Activated T-cell treated with anti-CD3 and anti-CD28 coated beads, Interleukin-2, amount 50 U/mL, for 48 hours (primary cell): ENCODE results near the gene LDLRAD1.
"Not testable (repeated sequence)": the region's sequence is repeated elsewhere in the genome, so short reads cannot be mapped to it uniquely, and the experiment has no call there.

Source experiments
- DNase-seq, 2 experiments: peaks; one replicate each; pipeline ENCODE4 v3.0.0-alpha.2; 2020

Gene LDLRAD1, protein sequence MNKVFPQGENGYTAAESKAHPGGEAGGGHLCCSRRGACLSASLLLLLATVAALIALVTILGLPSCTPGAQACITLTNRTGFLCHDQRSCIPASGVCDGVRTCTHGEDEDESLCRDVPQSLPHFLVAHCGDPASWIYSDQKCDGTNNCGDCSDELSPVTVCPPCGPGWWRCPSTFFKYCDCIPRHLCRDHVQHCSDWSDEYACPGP

DNA sequence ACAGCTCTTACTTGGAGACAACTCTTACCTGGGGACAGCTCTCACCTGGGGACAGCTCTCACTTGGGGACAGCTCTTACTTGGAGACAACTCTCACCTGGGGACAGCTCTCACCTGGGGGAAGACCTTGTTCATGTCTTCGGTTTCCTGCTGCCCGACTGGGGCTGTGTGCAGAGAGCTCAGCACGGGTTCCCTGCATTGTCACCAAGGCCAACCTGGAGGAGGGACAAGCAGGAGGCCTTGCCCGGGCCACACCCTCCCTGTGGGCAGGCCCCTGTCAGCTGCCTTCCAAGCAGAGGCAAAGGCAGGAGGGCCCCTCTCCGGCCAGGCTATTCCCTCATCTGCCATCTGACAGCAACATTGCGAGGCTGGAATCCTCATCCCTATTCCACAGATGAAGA is at the start of gene LDLRAD1:
Gene LDLRAD1, minus strand, starts transcription at position 208 of the 400 bp plus-strand sequence. Its CDS starts 74 bp downstream, at position 134.
- peak in 1 of 2 experiments; percentile 9 for DNase-seq

DNA sequence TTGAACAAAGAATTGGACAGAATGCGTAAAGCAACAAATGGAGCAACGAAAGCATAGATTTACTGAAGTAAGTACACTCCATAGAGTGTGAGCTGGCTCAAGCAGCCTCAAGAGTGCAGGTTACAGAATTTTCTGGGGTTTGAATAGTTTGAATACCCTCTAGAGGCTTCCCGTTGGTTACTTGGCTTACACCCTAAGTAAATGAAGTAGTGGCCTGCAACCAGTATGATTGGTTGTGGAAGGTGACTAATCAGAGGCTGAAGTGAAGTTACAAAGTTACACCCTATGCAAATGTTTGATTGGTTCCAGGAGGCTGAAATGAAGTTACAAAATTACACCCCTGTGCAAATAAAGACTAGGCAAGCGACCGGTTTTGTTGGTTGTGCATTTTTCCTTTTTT is 46.3 kb upstream of the LDLRAD1 start:
- DNase-seq: no peak

DNA sequence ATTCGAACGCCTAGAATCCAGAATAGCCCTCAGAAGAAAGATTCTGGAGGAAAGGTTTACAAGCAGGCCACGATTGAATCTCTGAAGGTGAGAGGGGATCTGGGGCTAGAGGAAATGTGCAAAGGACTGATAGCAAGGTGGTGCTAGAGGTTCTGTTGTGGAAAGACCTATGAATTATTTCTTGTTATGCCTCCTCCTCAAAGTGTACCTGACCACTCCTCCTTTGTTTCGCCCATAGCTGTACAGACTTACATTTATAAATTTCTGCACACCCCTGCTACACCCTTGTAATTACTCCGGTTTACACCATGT is 36.4 kb upstream of the LDLRAD1 start:
- no peak for DNase-seq

DNA sequence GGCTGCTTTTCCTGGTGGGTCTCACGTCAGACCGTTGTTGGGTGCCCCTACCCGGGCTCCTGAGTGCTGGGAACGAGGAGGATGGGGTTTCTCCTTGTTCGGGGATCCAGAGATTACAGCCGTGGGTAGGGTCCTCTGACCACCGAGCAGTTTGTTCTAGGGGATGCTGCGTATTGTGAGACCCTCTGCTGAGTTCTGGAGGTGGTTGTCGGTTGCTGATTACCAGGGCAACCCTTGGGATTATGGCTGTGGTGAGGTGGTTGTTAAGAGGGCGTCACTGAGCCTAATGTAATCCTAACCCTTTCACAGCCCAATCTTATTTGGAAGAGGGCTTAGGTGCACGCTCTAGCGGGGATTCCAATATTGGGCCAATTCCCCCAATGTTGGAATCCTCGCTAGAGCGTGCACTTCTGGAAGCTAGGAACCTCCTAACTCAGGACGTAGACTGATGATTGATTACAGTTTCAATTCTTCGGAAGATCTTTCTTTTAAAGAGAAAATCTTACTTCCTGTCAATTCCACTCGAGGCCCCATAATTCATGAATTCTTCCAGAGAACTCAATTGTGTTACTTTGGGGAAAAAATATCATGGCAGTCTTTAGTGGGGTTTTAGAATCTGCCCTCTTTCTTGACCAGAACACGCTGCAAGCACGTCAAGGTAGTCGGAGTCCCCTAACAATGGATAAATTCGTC is 35.9 kb upstream of the LDLRAD1 start:
- no peak for DNase-seq

DNA sequence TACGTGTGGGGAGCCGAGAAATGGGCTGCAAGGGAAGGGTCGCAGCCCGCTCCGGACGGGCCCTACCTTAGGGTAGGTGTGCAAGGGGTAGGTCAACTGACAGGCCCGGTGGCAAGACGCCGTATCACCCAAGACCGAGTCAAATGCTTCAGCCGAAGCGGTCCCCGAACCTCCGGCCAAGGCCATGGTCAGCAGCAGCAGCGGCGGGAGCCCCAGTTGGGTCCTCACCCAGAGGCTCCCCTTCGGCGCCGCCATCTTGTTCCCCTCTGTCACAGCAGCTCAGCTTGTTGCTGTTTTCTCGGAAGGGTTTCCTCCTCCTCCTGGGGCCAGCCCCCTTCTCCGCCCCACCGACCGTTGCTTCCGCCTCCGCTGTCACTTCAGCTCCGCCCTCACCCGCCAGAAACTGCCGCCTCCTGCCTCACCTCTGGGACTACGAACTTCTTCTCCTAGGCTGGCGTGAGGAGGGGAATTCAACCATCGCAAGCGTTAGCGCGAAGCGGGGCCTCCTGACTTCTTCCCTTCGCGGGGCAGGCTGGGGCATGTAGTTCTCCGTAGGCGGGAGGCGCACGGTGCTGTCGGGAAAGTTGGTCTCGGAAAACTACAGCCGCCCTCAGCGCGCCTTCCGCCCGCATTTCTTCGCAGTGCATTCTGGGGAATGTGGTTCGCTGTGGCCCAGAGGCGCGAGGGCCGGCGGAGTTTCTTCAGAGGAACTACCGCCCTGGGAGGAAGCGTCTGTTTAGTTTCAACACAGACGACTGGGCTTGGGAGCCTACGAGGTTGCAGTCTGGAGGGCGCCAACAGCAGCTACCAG is 35.2 kb upstream of the LDLRAD1 start, which contains the start of the genes TCEANC2 and TMEM59:
Gene TCEANC2, plus strand, starts transcription at position 675 of the 811 bp plus-strand sequence. CDS start 815 bp downstream, outside the sequence.
Gene TMEM59, minus strand, starts transcription at position 271 of the 811 bp plus-strand sequence. Its CDS starts 16 bp downstream, at position 255.
- peak; percentile 97 for DNase-seq

DNA sequence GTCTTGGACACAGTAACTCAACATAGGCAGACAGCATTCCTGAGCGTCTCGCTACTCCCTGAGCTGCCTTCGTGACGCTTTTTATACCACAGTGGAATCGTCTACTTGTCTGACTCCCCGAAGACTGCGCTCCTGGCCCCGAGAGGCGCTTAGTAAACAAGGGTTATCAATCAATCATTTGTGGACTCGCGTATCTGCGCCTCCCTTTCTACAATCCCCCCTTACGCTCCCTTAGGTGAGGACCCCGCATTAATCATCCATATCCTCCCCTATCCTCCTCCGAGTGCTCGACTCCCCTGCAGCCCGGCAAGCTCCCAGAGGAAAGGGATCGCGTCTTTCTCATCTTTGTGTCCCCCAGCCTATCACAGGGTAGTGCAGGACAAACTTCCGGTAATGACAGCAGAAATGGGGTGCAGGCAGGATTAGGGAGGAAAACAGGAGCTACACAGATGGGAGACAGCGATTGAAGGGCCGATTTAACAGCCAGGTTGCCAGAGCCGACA is 34.5 kb upstream of the LDLRAD1 start:
- DNase-seq: peak in 1 of 2 experiments; percentile 58

DNA sequence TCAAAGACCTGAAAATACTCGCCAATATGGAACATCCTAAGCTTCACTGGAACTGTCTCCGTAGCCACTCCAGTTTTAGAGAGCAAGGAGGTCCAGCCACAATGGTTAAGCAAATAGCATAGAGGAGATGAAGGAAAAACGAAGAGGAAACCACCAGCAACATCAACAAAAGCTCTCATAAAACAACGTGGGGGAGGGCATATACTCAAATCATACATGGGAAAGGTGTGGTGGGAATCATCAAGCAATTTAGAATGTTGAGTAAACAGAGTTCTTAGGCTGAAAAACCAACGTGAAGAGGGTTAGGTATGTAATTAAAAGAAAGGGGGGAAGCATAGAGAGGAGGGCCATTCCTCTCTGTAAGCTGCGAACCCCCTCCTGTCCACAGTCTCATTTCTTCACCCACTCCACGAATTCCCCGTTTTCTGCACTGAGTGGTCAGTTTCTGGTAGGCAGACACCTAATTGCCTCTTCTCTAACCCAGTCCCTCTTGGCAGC is 34.0 kb upstream of the LDLRAD1 start:
- no peak for DNase-seq

DNA sequence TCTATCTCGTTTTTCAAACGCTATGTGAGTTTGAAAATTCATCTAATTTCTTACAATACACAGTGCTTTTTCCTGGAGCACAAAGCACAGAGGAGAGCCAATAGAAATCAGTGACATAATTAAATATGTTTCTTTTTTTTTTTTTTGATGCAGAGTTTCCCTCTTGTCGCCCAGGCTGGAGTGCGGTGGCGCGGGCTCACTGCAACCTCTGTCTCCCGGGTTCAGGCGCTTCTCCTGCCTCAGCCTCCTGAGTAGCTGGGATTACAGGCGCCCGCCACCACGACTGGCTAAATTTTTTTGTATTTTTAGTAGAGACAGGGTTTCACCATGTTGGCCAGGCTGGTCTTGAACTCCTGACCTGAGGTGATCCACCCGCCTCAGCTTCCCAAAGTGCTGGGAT is 32.4 kb upstream of the LDLRAD1 start:
- DNase-seq: not testable (repeated sequence)

DNA sequence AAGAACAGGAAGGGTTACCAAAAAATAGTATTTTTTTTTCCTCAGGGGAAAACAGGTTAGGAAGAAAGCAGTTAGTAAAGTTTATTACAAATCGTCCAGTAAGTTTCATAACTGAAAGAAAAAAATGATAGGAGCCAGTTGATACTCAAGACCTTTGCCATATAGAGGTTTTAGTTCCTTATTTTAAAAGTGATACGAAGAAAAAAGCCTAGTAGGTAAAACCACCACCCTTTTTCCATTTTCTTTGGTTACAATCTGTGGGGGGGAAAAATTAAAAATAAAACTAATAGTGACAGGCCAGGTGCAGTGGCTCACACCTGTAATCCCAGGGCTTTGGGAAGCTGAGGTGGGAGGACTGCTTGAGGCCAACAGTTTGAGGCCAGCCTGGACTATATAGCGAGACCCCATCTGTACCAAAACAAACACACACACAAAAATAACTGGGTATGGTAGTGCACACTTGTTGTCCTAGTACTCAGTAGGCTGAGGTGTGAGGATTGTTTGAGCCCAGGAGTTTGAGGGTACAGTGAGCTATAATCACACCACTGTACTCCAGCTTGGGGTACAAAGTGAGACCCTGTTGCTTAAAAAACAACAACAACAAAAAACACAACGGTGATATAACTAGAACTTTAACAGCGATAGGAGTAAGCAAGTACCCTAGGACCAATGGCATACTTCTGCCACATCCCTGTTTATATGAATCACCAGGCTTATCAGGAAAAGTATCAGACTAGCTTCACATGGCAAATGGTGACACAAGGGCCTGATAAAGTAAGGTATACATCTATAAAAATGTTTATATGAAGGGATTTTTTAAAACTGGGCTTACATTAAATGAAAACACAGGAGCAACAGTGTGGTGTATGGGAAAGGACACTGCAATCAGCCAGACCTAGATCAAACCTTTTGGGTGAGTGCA is 29.7 kb upstream of the LDLRAD1 start:
- no peak for DNase-seq

DNA sequence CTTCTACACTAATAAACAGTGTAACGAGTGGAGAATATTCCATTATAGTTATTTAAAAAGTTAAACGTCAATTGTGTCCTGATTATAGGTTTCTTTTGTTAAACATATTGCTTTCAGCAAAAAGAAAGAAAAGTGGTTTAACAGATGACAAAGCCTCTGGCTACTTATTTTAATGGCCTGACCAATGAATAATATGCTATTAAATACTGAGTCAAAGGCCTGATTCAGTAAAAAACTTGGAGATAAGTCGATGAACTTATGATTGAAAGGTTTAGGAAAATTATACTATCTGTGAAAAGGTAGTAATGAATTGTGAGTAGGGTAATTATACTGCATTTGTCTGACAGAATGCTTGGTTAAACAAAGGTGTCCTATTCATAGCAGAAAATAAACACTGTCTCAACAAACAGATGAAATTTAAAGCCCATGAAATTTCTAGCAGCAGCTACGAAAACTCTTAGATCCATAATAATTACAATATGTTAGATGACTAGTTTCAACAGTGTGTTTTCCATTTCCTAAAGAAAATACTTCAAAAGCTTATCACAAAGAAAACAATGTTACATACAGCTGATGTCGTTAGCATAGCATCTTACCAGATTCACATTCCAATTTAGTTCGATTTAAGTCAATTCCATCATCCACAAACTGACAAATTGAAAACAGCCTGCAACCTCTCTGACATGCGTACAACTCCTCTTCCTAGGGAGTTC is 28.8 kb upstream of the LDLRAD1 start:
- no peak for DNase-seq

DNA sequence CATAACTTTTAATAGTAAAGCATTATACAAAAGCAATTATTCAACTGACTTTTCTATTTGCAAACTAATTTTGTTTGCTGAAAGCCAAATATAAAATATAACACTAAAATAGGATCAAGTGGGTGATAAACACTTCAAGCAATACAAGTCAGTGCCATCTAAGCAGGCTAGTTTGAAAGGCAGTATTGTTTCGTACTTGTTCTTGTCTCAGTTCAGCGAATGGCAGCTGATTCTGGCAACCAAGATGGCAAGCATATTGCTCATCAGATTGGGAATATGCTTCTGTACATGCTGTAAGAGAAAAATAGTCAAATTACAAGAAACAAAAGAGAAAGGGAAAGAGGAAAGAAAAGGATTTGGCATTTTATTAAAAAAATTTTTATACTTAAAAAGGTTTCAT is 27.5 kb upstream of the LDLRAD1 start:
- DNase-seq: no peak

DNA sequence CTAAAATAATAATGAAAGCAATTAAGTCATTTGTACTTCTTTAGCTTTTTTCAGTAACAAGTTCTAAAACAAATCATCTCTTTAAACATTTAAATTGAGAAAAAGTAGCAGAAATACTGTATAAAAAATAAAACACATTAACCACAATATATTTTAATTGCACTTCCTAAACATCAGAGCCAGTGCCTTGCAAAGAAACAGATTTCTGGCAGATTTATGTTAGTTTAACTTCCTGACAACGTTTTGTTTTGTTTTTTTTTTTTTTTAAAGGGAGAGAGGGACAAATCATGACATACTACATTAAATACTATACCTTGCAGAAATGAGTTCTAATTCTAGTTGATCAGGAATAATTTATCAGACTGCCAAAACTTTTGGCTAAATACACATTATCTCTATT is 23.8 kb upstream of the LDLRAD1 start:
- no peak for DNase-seq

DNA sequence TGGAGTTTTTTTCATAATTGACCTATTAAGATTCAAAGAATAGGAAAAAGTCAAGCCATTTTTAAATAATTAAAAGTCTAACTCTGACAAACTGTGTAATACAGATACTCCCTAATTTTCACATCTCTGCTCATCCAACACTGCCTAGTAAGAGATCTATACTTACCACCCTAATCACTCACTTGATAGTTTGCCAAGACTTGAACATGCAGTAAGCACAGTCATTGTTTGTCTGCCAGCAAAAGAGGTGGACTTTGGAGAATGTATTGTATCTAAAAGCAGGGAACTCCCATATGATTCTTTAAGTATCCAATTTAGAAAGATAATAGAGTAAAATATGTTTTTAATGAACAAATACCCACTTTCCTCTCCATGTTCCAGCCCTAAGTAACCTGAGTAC is 19.5 kb upstream of the LDLRAD1 start:
- no peak for DNase-seq

DNA sequence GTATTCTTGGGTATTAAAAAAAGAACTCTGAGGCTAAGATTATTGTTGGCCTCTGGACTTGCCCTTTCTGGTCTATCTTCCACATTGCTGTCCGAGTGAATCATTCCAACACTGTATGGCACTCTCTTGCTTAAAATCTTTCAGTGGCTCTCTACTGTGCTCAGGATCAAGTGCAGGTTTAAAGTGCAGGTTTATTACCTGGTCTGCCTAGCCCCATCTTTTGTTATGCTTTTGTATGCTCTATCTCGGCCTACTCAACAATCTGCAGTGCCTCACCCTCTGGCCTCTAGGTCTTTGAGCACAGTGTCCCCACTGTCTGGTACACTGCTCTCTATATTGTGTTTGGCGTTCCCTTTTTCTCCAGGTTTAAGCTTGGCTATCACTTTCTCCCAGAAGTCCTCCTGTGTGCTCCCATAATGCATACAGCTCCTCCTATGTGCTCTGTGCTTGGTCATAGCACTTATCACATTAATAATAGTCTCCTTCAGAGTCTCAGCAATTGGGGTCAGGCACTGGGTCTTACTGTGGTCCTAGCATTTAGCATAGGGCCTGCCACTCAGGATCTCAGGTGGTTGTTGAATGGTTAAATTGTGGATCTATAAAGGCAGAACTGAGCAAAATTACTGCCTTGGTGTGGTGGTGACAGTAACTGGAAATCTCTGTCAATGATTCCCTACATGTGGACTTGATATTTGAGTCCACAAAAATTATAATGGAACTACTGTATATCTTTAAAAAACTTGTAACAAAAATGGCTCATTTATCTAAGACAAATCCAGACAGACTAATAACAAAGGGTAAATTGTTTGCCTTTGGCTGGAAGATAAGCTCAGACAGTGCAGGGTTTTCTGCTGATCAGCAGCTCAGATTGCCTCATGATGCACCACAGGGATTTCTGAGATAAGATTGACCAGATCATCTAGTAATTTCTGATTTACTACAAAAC is 10.6 kb upstream of the LDLRAD1 start:
- peak in 1 of 2 experiments; percentile 3 for DNase-seq

DNA sequence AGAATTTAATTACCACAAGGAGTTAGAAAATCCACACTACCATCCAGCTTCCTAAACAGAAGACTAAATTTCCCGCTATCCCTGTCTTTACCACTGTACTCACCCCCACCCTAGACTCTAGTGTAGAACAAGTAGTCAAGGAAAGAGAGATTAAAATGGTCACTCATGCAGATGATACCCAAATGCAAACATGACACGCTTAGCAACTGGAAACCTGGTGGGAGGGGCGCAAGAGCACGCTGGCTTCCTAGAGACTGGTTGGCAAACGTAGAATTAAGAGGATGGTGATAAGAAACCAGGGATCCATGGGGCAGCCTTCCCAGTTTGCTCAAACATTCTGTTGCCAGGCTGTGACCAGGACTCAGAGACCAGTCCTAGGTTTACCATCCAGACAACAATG is 9.9 kb upstream of the LDLRAD1 start:
- peak in 1 of 2 experiments; percentile 3 for DNase-seq

DNA sequence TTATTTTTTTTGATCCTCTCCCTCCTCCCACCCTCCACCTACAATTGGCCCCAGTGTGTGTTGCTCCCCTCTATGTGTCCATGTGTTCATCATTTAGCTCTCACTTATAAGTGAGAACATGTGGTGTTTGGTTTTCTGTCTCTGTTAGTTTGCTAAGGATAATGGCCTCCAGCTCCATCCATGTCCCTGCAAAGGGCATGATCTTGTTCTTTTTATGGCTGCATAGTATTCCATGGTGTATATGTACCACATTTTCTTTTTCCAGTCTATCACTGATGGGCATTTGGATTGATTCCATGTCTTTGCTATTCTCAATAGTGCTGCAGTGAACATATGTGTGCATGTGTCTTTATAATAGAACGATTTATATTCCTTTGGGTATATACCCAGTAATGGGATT is 6.8 kb upstream of the LDLRAD1 start:
- not testable (repeated sequence) for DNase-seq

DNA sequence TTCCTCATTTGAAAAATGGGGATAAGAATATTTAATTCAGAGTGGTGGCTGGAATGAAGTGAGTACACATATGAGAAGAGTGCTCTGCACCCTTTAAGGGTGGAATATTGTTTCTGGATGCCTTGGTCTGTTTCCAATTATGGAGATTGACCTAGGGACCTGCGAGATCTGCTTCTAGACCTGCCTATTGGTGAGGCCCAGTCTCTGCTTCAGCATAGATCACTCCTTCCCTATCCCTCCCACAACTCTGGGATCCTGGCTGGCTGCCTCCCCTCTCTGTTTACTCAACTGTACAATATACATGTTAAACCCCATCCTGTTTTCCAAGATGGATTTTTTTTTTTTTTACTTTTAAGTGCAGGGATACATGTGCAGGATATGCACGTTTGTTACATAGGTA is 6.4 kb upstream of the LDLRAD1 start:
- DNase-seq: no peak

DNA sequence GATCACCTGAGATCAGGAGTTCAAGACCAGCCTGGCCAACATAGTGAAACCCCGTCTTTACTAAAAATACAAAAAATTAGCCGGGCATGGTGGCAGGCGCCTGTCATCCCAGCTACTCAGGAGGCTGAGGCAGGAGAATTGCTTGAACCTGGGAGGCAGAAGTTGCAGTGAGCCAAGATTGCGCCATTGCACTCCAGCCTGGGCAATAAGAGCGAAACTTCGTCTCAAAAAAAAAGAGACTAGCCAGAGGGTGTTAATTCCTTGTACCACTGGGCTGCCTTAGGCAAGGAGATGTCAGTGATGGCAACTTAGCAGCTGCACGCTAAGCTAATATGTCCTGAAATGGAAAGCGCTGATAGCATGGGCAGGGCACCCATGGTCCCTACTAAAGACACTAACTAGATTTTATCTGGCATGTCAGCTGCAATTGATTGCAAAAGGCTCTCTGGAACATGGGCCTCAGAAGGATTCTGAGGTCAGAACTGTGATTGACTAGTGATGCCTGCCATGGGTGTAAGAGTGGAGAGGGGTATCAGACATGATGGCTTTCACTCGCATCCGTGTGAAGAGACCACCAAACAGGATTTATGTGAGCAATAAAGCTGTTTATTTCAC is 1.7 kb upstream of the LDLRAD1 start:
- DNase-seq: peak in 1 of 2 experiments; percentile 9

DNA sequence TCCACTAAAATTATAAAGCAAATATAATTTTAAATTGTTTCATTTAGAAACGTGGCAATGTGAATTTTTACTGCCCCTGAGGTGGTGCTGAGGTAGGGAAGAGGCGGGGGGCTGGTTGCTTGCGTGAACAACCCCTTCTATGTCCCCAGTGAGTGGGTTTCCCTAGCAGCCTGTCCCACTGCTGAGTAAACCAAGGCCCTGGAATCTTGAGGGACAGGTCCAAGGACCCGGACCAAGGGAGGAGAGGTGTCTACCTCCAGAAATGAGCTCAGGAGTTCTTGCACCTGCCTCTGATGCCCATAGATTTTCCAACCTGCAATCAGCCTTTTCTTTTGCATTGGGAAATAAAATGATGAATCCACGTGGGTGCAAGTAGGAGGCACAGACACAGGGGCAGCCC is 649 bp upstream of the LDLRAD1 start:
- no peak for DNase-seq
